BJ (cell line): ENCODE data around the gene SND1. TPM values are rescaled to one million over a fixed set of nuclear protein-coding genes. Genes with fewer than 3 reads are reported as not detected.

Experiments used
- CTCF ChIA-PET: fragments of 350-600 bp; formaldehyde crosslinking; extraction: SDS; loops from one replicate; lab custom pipeline; 2021; ENCODE audit warnings: antibody characterized with exemption, inconsistent platforms; lab: Yijun Ruan, JAX
- POLR2A ChIA-PET: fragments of 300-600 bp; sonication (Branson Sonifier 250); formaldehyde crosslinking; extraction: SDS; loops from one replicate; lab custom pipeline; 2021; ENCODE audit warnings: antibody characterized with exemption; lab: Charles Lee
- DNase-seq: peaks from one replicate; pipeline ENCODE4 v3.0.0-alpha.2; 2011; ENCODE audit warnings: low read depth
- H3K27me3 ChIP-seq: 2 replicates; pipeline ENCODE4 v1.6.0; 2011; ENCODE audit warnings: low read length; ENCODE audit not compliant: control insufficient read depth, insufficient read depth
- H3K36me3 ChIP-seq: 2 replicates; pipeline ENCODE4 v1.5.1; 2011; ENCODE audit warnings: low read length; ENCODE audit not compliant: control insufficient read depth, insufficient read depth
- H3K4me3 ChIP-seq: 2 replicates; pipeline ENCODE4 v1.5.1; 2011; ENCODE audit warnings: low read depth, mild to moderate bottlenecking, control low read depth, low read length
- polyA plus RNA-seq: library from polyadenylated mRNA; depleted of rRNA; stranded (reverse); fragments of >200 nt; gene quantifications from 2 replicates; pipeline ENCODE4 v1.2.3, GENCODE V29; 2011
- TF ChIP-seq, protein P1 (sequence below): IDR thresholded peaks from 2 replicates; pipeline ENCODE4 v1.5.1; 2011; ENCODE audit warnings: low read depth, mild to moderate bottlenecking, control low read depth, inconsistent platforms, low read length, moderate library complexity; ENCODE audit not compliant: insufficient read depth

Gene SND1
- polyA plus RNA-seq, 1 experiment, result 203 TPM

DNA sequence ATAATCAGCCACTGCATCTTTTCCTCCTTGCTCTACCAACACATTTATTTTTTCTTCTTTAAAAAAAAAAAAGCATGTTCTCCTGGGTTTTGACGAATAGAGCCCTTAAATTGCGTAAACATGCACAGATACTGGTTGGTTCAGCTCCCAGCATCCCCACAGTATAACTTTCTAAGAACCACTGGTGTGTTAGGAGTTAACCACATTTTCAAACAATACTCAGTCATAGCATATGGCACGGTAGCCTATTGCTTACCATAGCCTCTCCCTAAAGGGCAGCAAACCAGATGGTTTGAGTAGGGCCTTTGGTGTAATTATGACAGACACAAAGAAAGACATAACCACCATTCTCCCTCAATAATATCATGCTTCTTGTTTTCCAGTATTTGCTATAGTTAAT lies 234.3 kb downstream of the SND1 start:
- H3K27me3 ChIP-seq, result no peaks in the 10 kb centered on the region
- ChIA-PET CTCF (interaction anchor here (0.8 kb wide), 1 partner anchor 11 kb away, joined by 3 read pairs; no protein-coding TSS in a partner anchor), POLR2A (no interaction called here)
- H3K4me3 ChIP-seq, result no peak overlapping the region
- TF ChIP-seq, protein P1, sequence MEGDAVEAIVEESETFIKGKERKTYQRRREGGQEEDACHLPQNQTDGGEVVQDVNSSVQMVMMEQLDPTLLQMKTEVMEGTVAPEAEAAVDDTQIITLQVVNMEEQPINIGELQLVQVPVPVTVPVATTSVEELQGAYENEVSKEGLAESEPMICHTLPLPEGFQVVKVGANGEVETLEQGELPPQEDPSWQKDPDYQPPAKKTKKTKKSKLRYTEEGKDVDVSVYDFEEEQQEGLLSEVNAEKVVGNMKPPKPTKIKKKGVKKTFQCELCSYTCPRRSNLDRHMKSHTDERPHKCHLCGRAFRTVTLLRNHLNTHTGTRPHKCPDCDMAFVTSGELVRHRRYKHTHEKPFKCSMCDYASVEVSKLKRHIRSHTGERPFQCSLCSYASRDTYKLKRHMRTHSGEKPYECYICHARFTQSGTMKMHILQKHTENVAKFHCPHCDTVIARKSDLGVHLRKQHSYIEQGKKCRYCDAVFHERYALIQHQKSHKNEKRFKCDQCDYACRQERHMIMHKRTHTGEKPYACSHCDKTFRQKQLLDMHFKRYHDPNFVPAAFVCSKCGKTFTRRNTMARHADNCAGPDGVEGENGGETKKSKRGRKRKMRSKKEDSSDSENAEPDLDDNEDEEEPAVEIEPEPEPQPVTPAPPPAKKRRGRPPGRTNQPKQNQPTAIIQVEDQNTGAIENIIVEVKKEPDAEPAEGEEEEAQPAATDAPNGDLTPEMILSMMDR, result no peak
- no peaks in the 10 kb centered on the region for H3K36me3 ChIP-seq
- no peak for DNase-seq

GRCh38 chr7:127887096-127887495 lies 235.1 kb downstream of the SND1 start:
- Histone ChIP-seq H3K36me3 (peaks cover under 1% of the 10 kb centered on the region), H3K27me3 (no peaks in the 10 kb centered on the region), H3K4me3 (no peak overlapping the region)
- ChIA-PET POLR2A (no interaction called here), CTCF (interaction anchor here (0.8 kb wide), 1 partner anchor 12 kb away, joined by 3 read pairs; no protein-coding TSS in a partner anchor)
- no peak for DNase-seq
- TF ChIP-seq, protein P1, result no peak

- DNase-seq, result no peak
- ChIA-PET CTCF (no interaction called here), POLR2A (no interaction called here)
- peaks cover 2% of the 10 kb centered on the region for H3K36me3 ChIP-seq
- H3K4me3 ChIP-seq, result no peak overlapping the region
- no peaks in the 10 kb centered on the region for H3K27me3 ChIP-seq
- TF ChIP-seq, protein P1, result no peak
These were observed 235.6 kb downstream of the SND1 start for GRCh38 chr7:127887631-127888030.

- ChIA-PET POLR2A (no interaction called here), CTCF (no interaction called here)
- no peak for DNase-seq
- peaks cover 2% of the 10 kb centered on the region for H3K36me3 ChIP-seq
- H3K27me3 ChIP-seq, result no peaks in the 10 kb centered on the region
- no peak overlapping the region for H3K4me3 ChIP-seq
- TF ChIP-seq, protein P1, result no peak
These were observed 236.4 kb downstream of the SND1 start for GRCh38 chr7:127888411-127888810.

DNA sequence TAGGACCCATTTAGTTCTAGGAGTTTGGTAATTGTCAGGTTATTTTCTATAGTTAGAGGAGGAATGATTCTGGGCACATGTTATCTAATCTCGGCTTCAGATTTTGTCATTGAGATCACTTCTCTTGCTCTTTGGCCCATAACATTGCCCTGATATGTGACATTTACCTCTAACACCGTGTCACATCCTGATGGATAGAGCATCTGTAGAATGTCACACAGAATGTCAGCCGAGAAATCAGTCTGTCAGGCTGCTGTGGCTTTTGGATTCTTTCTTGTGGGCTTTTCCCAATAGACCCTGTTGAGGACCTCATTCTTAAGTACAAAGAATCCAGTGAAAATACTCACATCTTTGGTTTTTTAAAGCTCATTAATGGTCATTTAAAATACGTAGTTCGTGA lies 236.8 kb downstream of the SND1 start:
- ChIA-PET POLR2A (no interaction called here), CTCF (no interaction called here)
- no peak for DNase-seq
- H3K27me3 ChIP-seq, result no peaks in the 10 kb centered on the region
- peaks cover 2% of the 10 kb centered on the region for H3K36me3 ChIP-seq
- TF ChIP-seq, protein P1, result no peak
- no peak overlapping the region for H3K4me3 ChIP-seq
